Erythroblast (primary cell): ENCODE data around the gene PIK3R2.
A peak's percentile ranks its signal among the peaks of the same experiment; 100 is the strongest.
"Not testable (repeated sequence)": the region's sequence is repeated elsewhere in the genome, so short reads cannot be mapped to it uniquely, and the experiment has no call there.

ENCODE experiments used
- DNase-seq, 2 experiments: peaks; one replicate each; lab custom pipeline; 2025; lab: John Stamatoyannopoulos, UW
- GATA1 ChIP-seq: IDR thresholded peaks from 2 replicates; pipeline ENCODE4 v1.6.1; 2011; ENCODE audit warnings: low read depth, mild to moderate bottlenecking, control low read depth, low read length, moderate library complexity
- POLR2A ChIP-seq: IDR thresholded peaks from 2 replicates; pipeline ENCODE4 v1.6.1; 2011; ENCODE audit warnings: mild to moderate bottlenecking, low read length

Gene PIK3R2

GRCh38 chr19:18152817-18153555 is at the start of gene PIK3R2:
Gene PIK3R2 (plus strand): TSS chr19:18153163. CDS start chr19:18155880, 2,717 bp downstream.
- DNase-seq = peak; percentile 99
- peak; percentile 44 for TF ChIP-seq POLR2A
- no peak for TF ChIP-seq GATA1

GRCh38 chr19:18104793-18105131 is 48.2 kb upstream of the PIK3R2 start:
- TF ChIP-seq POLR2A (peak; percentile 8), GATA1 (no peak)
- no peak for DNase-seq

GRCh38 chr19:18105259-18105658 is 47.7 kb upstream of the PIK3R2 start:
- not testable (repeated sequence) for DNase-seq
- TF ChIP-seq POLR2A = peak; percentile 8

- TF ChIP-seq POLR2A (no peak), GATA1 (no peak)
- DNase-seq = no peak
Measured at GRCh38 chr19:18107235-18107634, 45.7 kb upstream of the PIK3R2 start.

GRCh38 chr19:18108897-18109296 is 44.1 kb upstream of the PIK3R2 start:
- DNase-seq = no peak
- TF ChIP-seq POLR2A = no peak
- TF ChIP-seq GATA1 = no peak

GRCh38 chr19:18109341-18109732 is 43.6 kb upstream of the PIK3R2 start:
- TF ChIP-seq GATA1 (no peak), POLR2A (no peak)

GRCh38 chr19:18109733-18110608 is 43.0 kb upstream of the PIK3R2 start:
- peak in 1 of 2 experiments; percentile 69 for DNase-seq
- TF ChIP-seq POLR2A (no peak), GATA1 (no peak)

More at GRCh38 chr19:18109341-18109732, 43.6 kb upstream of the PIK3R2 start:
- DNase-seq = no peak

GRCh38 chr19:18110609-18111232 is 42.2 kb upstream of the PIK3R2 start:
- no peak for TF ChIP-seq POLR2A
- no peak for TF ChIP-seq GATA1
- peak in 1 of 2 experiments; percentile 57 for DNase-seq

- no peak for TF ChIP-seq POLR2A
- no peak for TF ChIP-seq GATA1
- peak; percentile 80 to 92 for DNase-seq
Measured at GRCh38 chr19:18112989-18113478, 39.9 kb upstream of the PIK3R2 start.

- no peak for DNase-seq
- TF ChIP-seq POLR2A = no peak
- TF ChIP-seq GATA1 = no peak
Measured at GRCh38 chr19:18113827-18114226, 39.1 kb upstream of the PIK3R2 start.

- no peak for TF ChIP-seq GATA1
- DNase-seq = no peak
Measured at GRCh38 chr19:18114483-18114882, 38.5 kb upstream of the PIK3R2 start.

GRCh38 chr19:18117364-18117691 is 35.6 kb upstream of the PIK3R2 start:
- DNase-seq = no peak
- no peak for TF ChIP-seq POLR2A
- no peak for TF ChIP-seq GATA1

- peak; percentile 95 to 99 for DNase-seq
Measured at GRCh38 chr19:18117692-18118378, 35.1 kb upstream of the PIK3R2 start.

GRCh38 chr19:18118420-18119012 is 34.4 kb upstream of the PIK3R2 start:
- no peak for TF ChIP-seq GATA1
- TF ChIP-seq POLR2A = no peak
- no peak for DNase-seq

More at GRCh38 chr19:18117692-18118378, 35.1 kb upstream of the PIK3R2 start:
- TF ChIP-seq GATA1 (no peak), POLR2A (no peak)
